Measurements from ENCODE around the gene LCP2.

DNA sequence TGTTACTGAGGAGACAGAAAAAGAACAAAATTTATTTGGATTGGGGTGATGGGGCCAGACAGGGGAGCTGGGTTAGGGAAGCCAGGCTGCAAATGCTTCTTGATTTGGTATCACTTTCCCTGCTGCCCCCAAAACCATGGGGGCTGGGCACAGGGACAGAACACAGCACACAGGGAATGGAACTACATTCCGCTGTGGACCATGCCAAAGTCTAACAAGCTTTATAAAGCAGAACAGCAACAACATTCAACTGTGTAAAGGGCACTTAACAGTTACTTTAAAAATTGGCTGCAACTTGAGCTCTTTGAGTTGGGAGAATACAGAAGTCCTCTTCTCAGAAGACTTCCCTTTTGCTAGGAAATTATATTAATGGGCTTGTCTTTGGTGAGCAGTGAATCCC is 41.0 kb downstream of the LCP2 start:
- TF ChIP-seq, protein P1, sequence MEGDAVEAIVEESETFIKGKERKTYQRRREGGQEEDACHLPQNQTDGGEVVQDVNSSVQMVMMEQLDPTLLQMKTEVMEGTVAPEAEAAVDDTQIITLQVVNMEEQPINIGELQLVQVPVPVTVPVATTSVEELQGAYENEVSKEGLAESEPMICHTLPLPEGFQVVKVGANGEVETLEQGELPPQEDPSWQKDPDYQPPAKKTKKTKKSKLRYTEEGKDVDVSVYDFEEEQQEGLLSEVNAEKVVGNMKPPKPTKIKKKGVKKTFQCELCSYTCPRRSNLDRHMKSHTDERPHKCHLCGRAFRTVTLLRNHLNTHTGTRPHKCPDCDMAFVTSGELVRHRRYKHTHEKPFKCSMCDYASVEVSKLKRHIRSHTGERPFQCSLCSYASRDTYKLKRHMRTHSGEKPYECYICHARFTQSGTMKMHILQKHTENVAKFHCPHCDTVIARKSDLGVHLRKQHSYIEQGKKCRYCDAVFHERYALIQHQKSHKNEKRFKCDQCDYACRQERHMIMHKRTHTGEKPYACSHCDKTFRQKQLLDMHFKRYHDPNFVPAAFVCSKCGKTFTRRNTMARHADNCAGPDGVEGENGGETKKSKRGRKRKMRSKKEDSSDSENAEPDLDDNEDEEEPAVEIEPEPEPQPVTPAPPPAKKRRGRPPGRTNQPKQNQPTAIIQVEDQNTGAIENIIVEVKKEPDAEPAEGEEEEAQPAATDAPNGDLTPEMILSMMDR (IDR thresholded peaks at IDR 0.05) = no peak
- TF ChIP-seq POLR2A (IDR thresholded peaks at IDR 0.05) = no peak
